Ecto neural progenitor cell (in vitro differentiated cells): ENCODE data around the gene TMEM116.
"Not testable (repeated sequence)": the region's sequence is repeated elsewhere in the genome, so short reads cannot be mapped to it uniquely, and the experiment has no call there.

Experiments used
- DNase-seq: peaks from one replicate; pipeline ENCODE4 v3.0.0-alpha.2; 2018; ENCODE audit warnings: low spot score

TMEM116 gene

GRCh38 chr12:111976291-111976690 is 36.7 kb downstream of the TMEM116 start:
- no peak for DNase-seq

- DNase-seq = no peak
Observed at GRCh38 chr12:111975161-111975931, 37.6 kb downstream of the TMEM116 start.

- DNase-seq = no peak
Observed at GRCh38 chr12:111971800-111972199, 41.2 kb downstream of the TMEM116 start.

GRCh38 chr12:111964935-111965334 is 48.0 kb downstream of the TMEM116 start:
- DNase-seq = no peak

- not testable (repeated sequence) for DNase-seq
Observed at GRCh38 chr12:111959518-111959917, 53.4 kb downstream of the TMEM116 start.

- not testable (repeated sequence) for DNase-seq
Observed at GRCh38 chr12:111957224-111957623, 55.7 kb downstream of the TMEM116 start.

- no peak for DNase-seq
Observed at GRCh38 chr12:111954969-111955368, 58.0 kb downstream of the TMEM116 start.

GRCh38 chr12:111953455-111953854 is 59.5 kb downstream of the TMEM116 start:
- no peak for DNase-seq

GRCh38 chr12:111952084-111952787 is 60.7 kb downstream of the TMEM116 start:
- not testable (repeated sequence) for DNase-seq

- DNase-seq = not testable (repeated sequence)
Observed at GRCh38 chr12:111950961-111951676, 61.8 kb downstream of the TMEM116 start.

GRCh38 chr12:111943929-111944328 is 69.0 kb downstream of the TMEM116 start:
- no peak for DNase-seq

- no peak for DNase-seq
Observed at GRCh38 chr12:111942557-111942956, 70.4 kb downstream of the TMEM116 start.

GRCh38 chr12:111937429-111937828 is 75.5 kb downstream of the TMEM116 start:
- no peak for DNase-seq

- DNase-seq = no peak
Observed at GRCh38 chr12:111936869-111937268, 76.1 kb downstream of the TMEM116 start.

- no peak for DNase-seq
Observed at GRCh38 chr12:111932241-111932640, 80.7 kb downstream of the TMEM116 start.

GRCh38 chr12:111927346-111927745 is 85.6 kb downstream of the TMEM116 start:
- DNase-seq = no peak

GRCh38 chr12:111926631-111927030 is 86.3 kb downstream of the TMEM116 start:
- DNase-seq = no peak

- no peak for DNase-seq
Observed at GRCh38 chr12:111925171-111925570, 87.8 kb downstream of the TMEM116 start.

- DNase-seq = no peak
Observed at GRCh38 chr12:111907740-111908139, 105.2 kb downstream of the TMEM116 start.

GRCh38 chr12:111905502-111905901 is 107.5 kb downstream of the TMEM116 start:
- DNase-seq = no peak

GRCh38 chr12:111904446-111904975 is 108.5 kb downstream of the TMEM116 start:
- DNase-seq = no peak

- DNase-seq = no peak
Observed at GRCh38 chr12:111901182-111901581, 111.8 kb downstream of the TMEM116 start.

GRCh38 chr12:111894556-111894955 is 118.4 kb downstream of the TMEM116 start:
- DNase-seq = no peak
